OCI-LY7 (cell line): Measurements from ENCODE around the gene PLEKHG5. TPM values are rescaled to one million over a fixed set of nuclear protein-coding genes. Genes with fewer than 3 reads are reported as not detected.

Source experiments
- BruUV-seq: library from RNA; stranded (reverse); fragments of 400-500 nt; replicated peaks from 2 replicates; lab custom pipeline; 2021; lab: Mats Ljungman, UMichigan
- CTCF ChIA-PET: fragments of 300-600 bp; sonication (Branson Sonifier 250); formaldehyde crosslinking; loops from one replicate; lab custom pipeline; 2022; ENCODE audit warnings: antibody characterized with exemption; ENCODE audit not compliant: unreplicated experiment; lab: Charles Lee
- POLR2A ChIA-PET: fragments of 300-600 bp; sonication (Branson Sonifier 250); formaldehyde crosslinking; loops from one replicate; lab custom pipeline; 2022; ENCODE audit warnings: antibody characterized with exemption; lab: Charles Lee
- DNase-seq: peaks from one replicate; pipeline ENCODE4 v3.0.0-alpha.2; 2015; ENCODE audit warnings: low spot score
- H2AFZ ChIP-seq: fragments of 200-600 bp; sonication (generic), shearing (Covaris generic); 2 replicates; pipeline ENCODE4 v1.6.1; 2014; ENCODE audit warnings: mild to moderate bottlenecking, antibody characterized with exemption, low read length, moderate library complexity
- H3K27ac ChIP-seq: fragments of 200-600 bp; sonication (generic); 2 replicates; pipeline ENCODE4 v1.5.1; 2014; ENCODE audit warnings: mixed run types, low read depth, mild to moderate bottlenecking, moderate library complexity, low read length, inconsistent platforms; ENCODE audit not compliant: poor library complexity, severe bottlenecking
- H3K36me3 ChIP-seq: fragments of 200-600 bp; sonication (generic); 2 replicates; pipeline ENCODE4 v1.6.1; 2014; ENCODE audit warnings: mild to moderate bottlenecking, antibody characterized with exemption, low read length, moderate library complexity, mixed read lengths; ENCODE audit not compliant: insufficient read depth
- H3K4me1 ChIP-seq: fragments of 200-600 bp; sonication (generic); 2 replicates; pipeline ENCODE4 v1.5.1; 2014; ENCODE audit warnings: mild to moderate bottlenecking, low read length; ENCODE audit not compliant: insufficient read depth, poor library complexity, severe bottlenecking
- H3K4me2 ChIP-seq: fragments of 200-600 bp; sonication (generic); 2 replicates; pipeline ENCODE4 v1.6.1; 2014; ENCODE audit warnings: mild to moderate bottlenecking, low read length
- H3K4me3 ChIP-seq: fragments of 200-600 bp; sonication (generic); 2 replicates; pipeline ENCODE4 v1.5.1; 2014; ENCODE audit warnings: mild to moderate bottlenecking, low read depth, low read length; ENCODE audit not compliant: poor library complexity, severe bottlenecking
- H3K79me2 ChIP-seq: fragments of 200-600 bp; sonication (generic); 2 replicates; pipeline ENCODE4 v1.6.1; 2016; ENCODE audit warnings: low read depth, mild to moderate bottlenecking, low read length, moderate library complexity, mixed read lengths; ENCODE audit not compliant: insufficient read depth
- H3K9me2 ChIP-seq: fragments of 200-600 bp; sonication (generic); 2 replicates; pipeline ENCODE4 v1.6.1; 2016; ENCODE audit warnings: mild to moderate bottlenecking, low read length, mixed read lengths; ENCODE audit not compliant: insufficient read depth
- H3K9me3 ChIP-seq: fragments of 200-600 bp; sonication (generic); 2 replicates; pipeline ENCODE4 v1.6.1; 2014; ENCODE audit warnings: mild to moderate bottlenecking, mixed run types, low read length, mixed read lengths
- H4K20me1 ChIP-seq: fragments of 200-600 bp; sonication (generic); 2 replicates; pipeline ENCODE4 v1.6.1; 2014; ENCODE audit warnings: mild to moderate bottlenecking, antibody characterized with exemption, low read length, moderate library complexity, mixed read lengths; ENCODE audit not compliant: insufficient read depth
- CTCF ChIP-seq: fragments of 200-600 bp; sonication (generic); conservative IDR thresholded peaks from 2 replicates; pipeline ENCODE4 v1.5.1; 2014; ENCODE audit warnings: mild to moderate bottlenecking, antibody characterized with exemption, low read length, moderate library complexity, mixed read lengths
- EZH2phosphoT487 ChIP-seq: fragments of 200-600 bp; sonication (generic); IDR thresholded peaks from 2 replicates; pipeline ENCODE4 v1.6.1; 2018; ENCODE audit warnings: low read depth, borderline replicate concordance, mild to moderate bottlenecking, mixed run types, antibody characterized with exemption, low read length, moderate library complexity, mixed read lengths
- intact Hi-C: fragments of 100-400 bp; cut with micrococcal nuclease; formaldehyde crosslinking; loops from one replicate; pipeline ENCODE4 v1.10.0; 2022; ENCODE audit not compliant: unreplicated experiment
- total RNA-seq, 2 experiments: library from RNA; depleted of rRNA in 1 of 2; stranded (reverse); fragments of >200 nt in 1 of 2; shearing (Covaris generic) in 1 of 2; gene quantifications; 2 replicates each; pipeline ENCODE4 v1.2.3, GENCODE V29; 2014 to 2022

The PLEKHG5 gene
- total RNA-seq, 2 experiments from 2014 or later: 1.6 to 2.4 TPM

- Histone ChIP-seq H2AFZ (no peak overlapping the region), H3K79me2 (no peaks in the 10 kb centered on the region), H3K4me3 (no peak overlapping the region), H3K9me3 (no peaks in the 10 kb centered on the region), H3K4me2 (peak overlapping the region; percentile 42; the same call in 1 of the 2 replicates), H3K9me2 (no peaks in the 10 kb centered on the region), H3K27ac (no peak overlapping the region), H3K4me1 (no peaks in the 10 kb centered on the region), H4K20me1 (no peaks in the 10 kb centered on the region; the same call in 1 of the 2 replicates), H3K36me3 (no peaks in the 10 kb centered on the region)
- no TSS peak for BruUV-seq
- POLR2A ChIA-PET: no interaction called here
- no peak for TF ChIP-seq EZH2phosphoT487
- TF ChIP-seq CTCF: peak; percentile 69
- peak; percentile 38 for DNase-seq
- intact Hi-C loops: no loop called here
- CTCF ChIA-PET: interaction anchor here (0.7 kb wide), 1 partner anchor 95 kb away, joined by 5 read pairs; no protein-coding TSS in a partner anchor
Measured at GRCh38 chr1:6440198-6441126, 51.0 kb downstream of the PLEKHG5 start.

DNA sequence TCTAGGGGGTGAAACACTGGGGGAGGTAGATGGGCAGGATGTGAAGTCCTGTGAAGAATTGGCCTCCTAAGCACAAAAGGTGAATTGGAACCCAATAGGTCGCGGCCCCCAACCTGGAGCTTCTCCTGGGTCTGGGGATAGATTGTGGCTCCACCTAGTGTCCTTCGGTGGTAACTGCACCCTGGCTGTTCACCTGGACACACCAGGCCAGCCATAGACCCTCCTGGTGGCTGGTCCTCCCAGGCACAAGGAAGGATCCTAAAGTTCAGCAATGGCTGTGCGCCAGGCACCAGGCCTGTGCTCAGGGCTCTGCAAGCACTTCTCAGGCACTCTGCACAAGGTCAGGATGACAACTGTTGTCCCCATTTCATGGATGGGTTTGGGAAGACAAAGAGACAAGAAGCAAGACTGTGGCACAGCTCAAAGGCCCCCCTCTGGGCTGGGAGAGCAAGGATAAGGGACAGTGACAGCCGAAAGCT is 53.4 kb downstream of the PLEKHG5 start:
- POLR2A ChIA-PET: no interaction called here
- no peak overlapping the region for H3K4me3 ChIP-seq
- no peaks in the 10 kb centered on the region; the same call in 1 of the 2 replicates for H4K20me1 ChIP-seq
- TF ChIP-seq CTCF: peak; percentile 85
- TF ChIP-seq EZH2phosphoT487: no peak
- no peak overlapping the region for H3K27ac ChIP-seq
- intact Hi-C loops: loop anchor here (1.0 to 10.0 kb wide), 2 partner anchors 75 to 193 kb away; partner anchors contain the start of gene HES3
- H3K9me3 ChIP-seq: no peaks in the 10 kb centered on the region
- H3K9me2 ChIP-seq: no peaks in the 10 kb centered on the region
- no peaks in the 10 kb centered on the region for H3K4me1 ChIP-seq
- peak; percentile 68 for DNase-seq
- BruUV-seq: no TSS peak
- H3K36me3 ChIP-seq: no peaks in the 10 kb centered on the region
- no peak overlapping the region for H3K4me2 ChIP-seq
- no peaks in the 10 kb centered on the region for H3K79me2 ChIP-seq
- CTCF ChIA-PET: interaction anchor here (0.6 kb wide), 3 partner anchors 48 to 218 kb away, joined by 3 to 4 read pairs (median 3); no protein-coding TSS in a partner anchor
- no peak overlapping the region for H2AFZ ChIP-seq
